Left lung (tissue), 10 donors: Measurements from ENCODE around the gene GSK3B. TPM values are rescaled to one million over a fixed set of nuclear protein-coding genes. Genes with fewer than 3 reads are reported as not detected.

Experiments used
- ATAC-seq: fragments of 200-7000 bp; cut with Tn5 transposase; one replicate; pipeline ENCODE4 v1.9.1; 2020; ENCODE audit warnings: moderate library complexity
- DNase-seq, 4 donors: peaks; one replicate each; pipeline ENCODE4 v3.0.0-alpha.2; 2013 to 2020
- H3K27ac ChIP-seq, 2 donors: fragments of 200-600 bp; sonication (generic) in 1 of 2; one replicate each; pipeline versions ENCODE4 v1.5.0 to v1.8.0; 2020 to 2021
- H3K27me3 ChIP-seq, 2 donors: fragments of 200-600 bp; sonication (generic) in 1 of 2; one replicate each; pipeline versions ENCODE4 v1.5.0 to v1.8.0; 2020 to 2021
- H3K36me3 ChIP-seq, 2 donors: fragments of 200-600 bp; sonication (generic) in 1 of 2; one replicate each; pipeline versions ENCODE4 v1.5.0 to v1.8.0; 2020 to 2021
- H3K4me1 ChIP-seq, 2 donors: fragments of 200-600 bp; one replicate each; pipeline ENCODE4 v1.8.0; 2021
- H3K4me3 ChIP-seq, 2 donors: fragments of 200-600 bp; sonication (generic) in 1 of 2; one replicate each; pipeline versions ENCODE4 v1.5.0 to v1.8.0; 2020 to 2021; ENCODE audit warnings: mild to moderate bottlenecking in 1 of 2
- H3K9me3 ChIP-seq, 2 donors: fragments of 200-600 bp; sonication (generic) in 1 of 2; one replicate each; pipeline versions ENCODE4 v1.5.0 to v1.8.0; 2020 to 2021
- intact Hi-C, 2 donors: fragments of 100-400 bp; cut with DNase I; formaldehyde crosslinking; loops; one replicate each; pipeline versions ENCODE4 v1.11.2 to v1.14.2; 2022
- polyA plus RNA-seq, 6 donors: library from polyadenylated mRNA; unstranded; fragments of 120-200 nt; gene quantifications; one replicate each; pipeline ENCODE4 v1.2.1, GENCODE V29; 2013; ENCODE audit not compliant: insufficient read length in 6 of 6
- total RNA-seq, 2 donors: library from RNA; stranded (reverse); fragmentation: NEBNext Ultra II Directional; extraction: Animal tissue kit (Norgen Biotek cat#: 25700); gene quantifications; one replicate each; pipeline ENCODE4 v1.2.1, GENCODE V29; 2021
- TF ChIP-seq, protein P1 (sequence below), 2 donors: fragments of 200-600 bp; sonication (generic) in 1 of 2; IDR thresholded peaks; one replicate each; pipeline versions ENCODE4 v1.5.0 to v1.8.0; 2021; ENCODE audit warnings: antibody characterized with exemption in 2 of 2
- donor health status: DM: no; HTN: yes; CAD: no.
- donor health status: DM: no; HTN: no; CAD: no.

Gene GSK3B
- total and polyA plus RNA-seq, 8 donors, result 39.2 to 53.0 (median 42.4) TPM

DNA sequence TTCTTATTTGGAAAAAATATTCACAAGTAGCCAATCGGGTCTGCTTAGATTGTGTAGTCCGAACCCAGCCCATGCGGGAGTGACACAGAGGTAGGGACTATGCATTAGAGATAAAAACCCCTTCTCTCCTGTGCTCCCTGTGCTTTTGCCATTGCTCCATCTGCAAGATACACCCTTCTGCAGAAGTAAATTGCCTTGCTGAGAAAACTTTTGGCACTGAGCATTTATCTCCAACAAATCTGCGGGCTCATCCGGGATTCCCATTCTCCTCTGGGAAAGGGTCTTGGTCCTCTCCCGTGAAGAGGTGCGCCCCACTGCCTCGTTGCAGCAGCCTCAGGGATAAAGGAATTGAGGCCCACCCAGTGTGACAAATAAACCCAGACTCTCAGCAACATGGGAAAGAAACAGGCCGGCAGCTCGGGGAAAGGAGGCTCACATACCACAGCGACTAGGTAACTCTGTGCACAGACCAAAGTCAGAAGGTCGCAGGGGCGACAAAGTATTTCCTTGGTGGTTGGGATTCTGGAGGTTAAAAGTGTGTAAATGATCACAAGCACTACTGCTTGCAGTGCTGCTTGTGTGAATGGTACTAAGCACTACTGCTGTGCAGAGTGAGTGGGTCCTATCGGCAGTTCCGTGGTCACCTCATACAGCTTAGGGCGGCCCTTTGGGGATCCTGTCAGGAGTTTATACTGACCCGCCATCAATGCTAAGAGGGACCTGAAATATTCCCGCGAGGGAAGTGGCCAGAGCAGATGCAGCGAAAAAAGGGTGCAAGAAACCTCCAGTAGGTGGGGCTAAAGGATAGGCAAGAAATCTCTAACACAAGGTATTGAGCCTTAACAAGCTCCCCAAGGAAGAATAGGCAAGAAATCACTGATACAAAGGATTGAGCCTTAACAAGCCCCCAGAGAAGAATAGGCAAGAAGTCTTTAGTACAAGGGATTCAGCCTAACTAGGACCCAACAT is 54.3 kb downstream of the GSK3B start:
- Histone ChIP-seq H3K27me3 (no peaks in the 10 kb centered on the region), H3K4me1 (peaks cover 0 to 7% of the 10 kb centered on the region in 2 donors), H3K9me3 (peaks cover 0 to 62% of the 10 kb centered on the region in 2 donors), H3K4me3 (no peak overlapping the region), H3K27ac (no peak overlapping the region), H3K36me3 (peaks cover 0 to 4% of the 10 kb centered on the region in 2 donors)
- intact Hi-C loops, result no loop called here
- ATAC-seq (no peak), DNase-seq (no peak)
- TF ChIP-seq, protein P1, sequence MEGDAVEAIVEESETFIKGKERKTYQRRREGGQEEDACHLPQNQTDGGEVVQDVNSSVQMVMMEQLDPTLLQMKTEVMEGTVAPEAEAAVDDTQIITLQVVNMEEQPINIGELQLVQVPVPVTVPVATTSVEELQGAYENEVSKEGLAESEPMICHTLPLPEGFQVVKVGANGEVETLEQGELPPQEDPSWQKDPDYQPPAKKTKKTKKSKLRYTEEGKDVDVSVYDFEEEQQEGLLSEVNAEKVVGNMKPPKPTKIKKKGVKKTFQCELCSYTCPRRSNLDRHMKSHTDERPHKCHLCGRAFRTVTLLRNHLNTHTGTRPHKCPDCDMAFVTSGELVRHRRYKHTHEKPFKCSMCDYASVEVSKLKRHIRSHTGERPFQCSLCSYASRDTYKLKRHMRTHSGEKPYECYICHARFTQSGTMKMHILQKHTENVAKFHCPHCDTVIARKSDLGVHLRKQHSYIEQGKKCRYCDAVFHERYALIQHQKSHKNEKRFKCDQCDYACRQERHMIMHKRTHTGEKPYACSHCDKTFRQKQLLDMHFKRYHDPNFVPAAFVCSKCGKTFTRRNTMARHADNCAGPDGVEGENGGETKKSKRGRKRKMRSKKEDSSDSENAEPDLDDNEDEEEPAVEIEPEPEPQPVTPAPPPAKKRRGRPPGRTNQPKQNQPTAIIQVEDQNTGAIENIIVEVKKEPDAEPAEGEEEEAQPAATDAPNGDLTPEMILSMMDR (IDR thresholded peaks at IDR 0.05), result no peak

DNA sequence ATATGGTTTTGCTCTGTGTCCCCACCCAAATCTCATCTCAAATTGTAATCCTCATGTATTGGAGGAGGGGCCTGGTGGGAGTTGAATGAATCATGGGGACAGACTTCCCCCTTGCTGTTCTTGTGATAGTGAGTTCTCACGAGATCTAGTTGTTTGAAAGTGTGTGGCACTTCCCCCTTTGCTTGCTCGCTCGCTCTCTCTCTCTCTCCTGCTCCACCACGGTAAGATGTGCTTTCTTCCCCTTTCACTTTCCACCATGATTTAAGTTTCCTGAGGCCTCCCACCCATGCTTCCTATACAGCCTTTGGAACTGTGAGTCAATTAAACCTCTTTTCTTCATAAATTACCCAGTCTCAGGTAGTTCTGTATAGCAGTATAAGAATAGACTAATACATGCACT is 60.7 kb downstream of the GSK3B start:
- ATAC-seq (peak; percentile 17), DNase-seq (peak in 1 of 4 donors; percentile 39)
- no peak overlapping the region for H3K27ac ChIP-seq
- intact Hi-C loops, result no loop called here
- no peak overlapping the region for H3K4me3 ChIP-seq
- H3K4me1 ChIP-seq, result peaks cover 0 to 7% of the 10 kb centered on the region in 2 donors
- H3K9me3 ChIP-seq, result peaks cover 0 to 7% of the 10 kb centered on the region in 2 donors
- H3K27me3 ChIP-seq, result no peaks in the 10 kb centered on the region
- no peaks in the 10 kb centered on the region for H3K36me3 ChIP-seq
- TF ChIP-seq, protein P1 (IDR thresholded peaks at IDR 0.05), result no peak

GRCh38 chr3:120031561-120031960 is 62.7 kb downstream of the GSK3B start:
- intact Hi-C loops, result no loop called here
- ATAC-seq, result no peak
- DNase-seq, result peak in 2 of 4 donors; percentile 44 to 62

DNA sequence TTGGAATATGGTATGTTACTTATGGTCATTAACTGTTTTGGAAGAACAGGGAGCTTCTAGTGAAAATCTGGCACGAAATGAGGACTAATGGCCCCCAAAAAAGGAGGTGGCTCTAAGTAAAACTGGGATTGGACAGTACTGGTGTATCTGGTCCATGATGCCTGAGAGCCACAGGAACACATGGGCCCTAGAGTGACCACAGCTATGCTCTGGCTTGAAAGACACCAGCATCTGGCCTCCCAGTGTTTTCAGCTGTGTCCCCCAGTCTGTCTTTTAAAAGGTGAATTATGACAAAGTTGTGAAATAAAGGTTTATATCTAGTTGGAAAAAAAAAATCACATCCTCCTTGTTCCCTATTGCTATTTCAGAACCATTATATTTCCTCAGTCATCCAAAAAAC is 64.5 kb downstream of the GSK3B start:
- H3K4me1 ChIP-seq, result peaks cover 0 to 7% of the 10 kb centered on the region in 2 donors
- ATAC-seq (no peak), DNase-seq (no peak)
- H3K27me3 ChIP-seq, result no peaks in the 10 kb centered on the region
- TF ChIP-seq, protein P1 (IDR thresholded peaks at IDR 0.05), result no peak
- no peaks in the 10 kb centered on the region for H3K9me3 ChIP-seq
- H3K36me3 ChIP-seq, result no peaks in the 10 kb centered on the region
- H3K4me3 ChIP-seq, result no peak overlapping the region
- no peak overlapping the region for H3K27ac ChIP-seq
- intact Hi-C loops, result no loop called here

More at GRCh38 chr3:120031561-120031960, 62.7 kb downstream of the GSK3B start:
- H3K27ac ChIP-seq, result no peak overlapping the region
- H3K27me3 ChIP-seq, result no peaks in the 10 kb centered on the region
- H3K4me3 ChIP-seq, result no peak overlapping the region
- H3K4me1 ChIP-seq, result peaks cover 0 to 7% of the 10 kb centered on the region in 2 donors
- H3K36me3 ChIP-seq, result no peaks in the 10 kb centered on the region
- TF ChIP-seq, protein P1 (IDR thresholded peaks at IDR 0.05), result no peak
- no peaks in the 10 kb centered on the region for H3K9me3 ChIP-seq

DNA sequence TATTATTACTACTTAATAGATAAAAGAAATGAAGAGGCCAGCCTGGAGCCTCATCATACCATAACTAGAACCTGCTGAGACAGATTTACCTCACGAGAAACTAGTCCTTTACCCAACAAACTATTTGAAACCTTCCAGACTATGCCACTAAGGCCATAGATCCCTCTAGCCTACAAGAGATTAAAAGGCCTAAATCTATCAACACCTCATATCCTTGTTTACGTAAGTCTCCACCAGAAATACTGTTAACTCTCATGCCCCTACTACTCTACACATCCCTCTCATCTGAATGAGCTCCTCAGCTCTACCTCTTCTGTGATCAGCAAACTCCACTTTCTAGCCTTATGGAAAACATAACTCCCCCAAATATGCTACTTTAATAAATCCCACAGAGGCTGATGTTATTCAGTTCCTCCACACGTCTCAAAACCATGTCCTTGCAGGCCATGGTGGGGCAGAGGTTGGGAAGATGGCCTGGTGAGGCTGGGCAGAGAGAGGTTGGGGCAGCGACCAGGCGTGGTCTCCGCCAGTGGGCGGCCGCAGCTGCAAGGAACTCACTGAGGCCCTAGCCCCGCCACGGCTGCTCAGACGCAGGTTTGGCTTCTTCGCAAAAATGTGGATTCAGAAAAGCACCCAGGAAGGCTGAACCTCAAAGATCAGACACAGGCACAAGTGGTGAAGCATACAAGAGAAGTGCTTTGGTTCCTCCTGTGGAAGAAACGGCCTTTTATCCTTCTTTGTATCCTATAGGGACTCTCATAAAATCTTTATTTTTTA is 65.8 kb downstream of the GSK3B start:
- intact Hi-C loops, result no loop called here
- TF ChIP-seq, protein P1 (IDR thresholded peaks at IDR 0.05), result no peak
- ATAC-seq (no peak), DNase-seq (no peak)
- peaks cover 0 to 7% of the 10 kb centered on the region in 2 donors for H3K4me1 ChIP-seq
- H3K9me3 ChIP-seq, result no peaks in the 10 kb centered on the region
- no peak overlapping the region for H3K27ac ChIP-seq
- H3K27me3 ChIP-seq, result no peaks in the 10 kb centered on the region
- H3K36me3 ChIP-seq, result no peaks in the 10 kb centered on the region
- no peak overlapping the region for H3K4me3 ChIP-seq
